Measurements from ENCODE around the gene PDIA6. TPM values are rescaled to one million over a fixed set of nuclear protein-coding genes. Genes with fewer than 3 reads are reported as not detected.
A peak's percentile ranks its signal among the peaks of the same experiment; 100 is the strongest.
"Not testable (repeated sequence)": the region's sequence is repeated elsewhere in the genome, so short reads cannot be mapped to it uniquely, and the experiment has no call there.

PDIA6 gene
- total RNA-seq, 1 experiment from 2014 or later, result 314 TPM

GRCh38 chr2:10814142-10814541 is 1.6 kb upstream of the PDIA6 start:
- no peak for DNase-seq (ENCODE audit: low spot score)
- BruUV-seq (replicated peaks), result no TSS peak
- H3K9me3 ChIP-seq (ENCODE audit: low read depth, low read length, poor library complexity, severe bottlenecking), result no peaks in the 10 kb centered on the region
- CTCF ChIA-PET, result no interaction called here
- H3K36me3 ChIP-seq (ENCODE audit: insufficient read depth, low read length, poor library complexity, severe bottlenecking), result peaks cover 4% of the 10 kb centered on the region
- intact Hi-C loops (cut with micrococcal nuclease; ENCODE audit: unreplicated experiment), result no loop called here
- peak overlapping the region; percentile 68 for H3K27ac ChIP-seq (ENCODE audit: low read depth, low read length, poor library complexity, severe bottlenecking)
- peaks cover 21% of the 10 kb centered on the region for H3K4me1 ChIP-seq (ENCODE audit: insufficient read depth, low read length, poor library complexity, severe bottlenecking)
- POLR2A ChIA-PET (ENCODE audit: low non-redundant PET), result no interaction called here
- TF ChIP-seq CTCF (conservative IDR thresholded peaks at IDR 0.05; ENCODE audit: low read depth, low read length), result no peak
- no peak for TF ChIP-seq EZH2 (IDR thresholded peaks at IDR 0.05; ENCODE audit: borderline replicate concordance, low read depth, low read length, poor library complexity, severe bottlenecking)
- no peak overlapping the region for H3K4me3 ChIP-seq (ENCODE audit: low read depth, low read length, poor library complexity, severe bottlenecking)
- H3K27me3 ChIP-seq (replicated peaks; ENCODE audit: insufficient read depth, low read depth, low read length, poor library complexity), result no peaks in the 10 kb centered on the region

DNA sequence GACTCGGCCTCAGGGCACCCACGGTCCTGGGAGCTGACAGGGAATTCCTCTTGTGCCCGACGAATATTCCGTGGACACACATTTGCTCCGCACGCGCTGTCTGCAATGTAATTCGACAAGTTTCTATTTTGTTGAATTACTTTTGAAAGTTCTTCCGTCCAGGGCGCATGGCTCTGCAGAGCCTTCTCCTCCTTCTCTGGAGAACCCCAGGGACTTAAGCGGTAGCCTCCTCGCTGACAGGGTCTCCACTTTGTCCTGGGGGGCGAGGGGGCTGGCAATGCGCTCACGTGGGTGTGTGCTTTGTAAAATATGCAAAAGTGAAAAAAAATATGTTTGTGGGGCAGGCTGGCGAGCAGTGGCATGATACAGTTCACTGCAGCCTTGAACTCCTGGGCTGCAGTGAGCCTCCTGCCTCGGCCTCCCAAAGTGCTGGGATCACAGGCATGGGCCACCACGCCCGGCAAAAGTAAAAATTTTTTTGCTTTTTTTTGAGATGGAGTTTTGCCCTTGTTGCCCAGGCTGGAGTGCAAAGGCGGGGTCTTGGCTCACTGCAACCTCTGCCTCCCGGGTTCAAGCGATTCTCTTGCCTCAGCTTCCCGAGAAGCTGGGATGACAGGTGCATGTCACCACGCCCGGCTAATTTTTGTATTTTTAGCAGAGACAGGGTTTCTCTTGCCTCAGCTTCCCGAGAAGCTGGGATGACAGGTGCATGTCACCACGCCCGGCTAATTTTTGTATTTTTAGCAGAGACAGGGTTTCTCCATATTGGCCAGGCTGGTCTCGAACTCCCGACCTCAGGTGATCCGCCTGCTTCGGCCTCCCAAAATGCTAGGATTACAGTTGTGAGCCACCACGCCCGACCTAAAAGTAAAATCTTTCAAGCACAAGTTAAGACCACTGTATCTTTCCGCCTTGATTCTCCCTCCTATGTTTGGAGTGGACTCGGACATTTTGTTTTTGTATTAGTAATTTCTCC is 866 bp upstream of the PDIA6 start:
- H3K9me3 ChIP-seq (ENCODE audit: low read depth, low read length, poor library complexity, severe bottlenecking); DNase-seq (ENCODE audit: low spot score); intact Hi-C loops (cut with micrococcal nuclease; ENCODE audit: unreplicated experiment); POLR2A ChIA-PET (ENCODE audit: low non-redundant PET); H3K36me3 ChIP-seq (ENCODE audit: insufficient read depth, low read length, poor library complexity, severe bottlenecking); H3K27me3 ChIP-seq (replicated peaks; ENCODE audit: insufficient read depth, low read depth, low read length, poor library complexity): not testable (repeated sequence)
- H3K4me1 ChIP-seq (ENCODE audit: insufficient read depth, low read length, poor library complexity, severe bottlenecking), result peaks cover 21% of the 10 kb centered on the region
- BruUV-seq (replicated peaks), result TSS peak; percentile 82
- CTCF ChIA-PET, result interaction anchor here (2.2 kb wide), 1 partner anchor 19 kb away, joined by 12 read pairs; no protein-coding TSS in a partner anchor
- H3K27ac ChIP-seq (ENCODE audit: low read depth, low read length, poor library complexity, severe bottlenecking), result peak overlapping the region; percentile 97
- peak overlapping the region; percentile 98 for H3K4me3 ChIP-seq (ENCODE audit: low read depth, low read length, poor library complexity, severe bottlenecking)

GRCh38 chr2:10811517-10811916 is 1.1 kb downstream of the PDIA6 start:
- H3K4me1 ChIP-seq (ENCODE audit: insufficient read depth, low read length, poor library complexity, severe bottlenecking), result peaks cover 21% of the 10 kb centered on the region
- DNase-seq (ENCODE audit: low spot score), result peak; percentile 12
- no TSS peak for BruUV-seq (replicated peaks)
- peak overlapping the region; percentile 98 for H3K4me3 ChIP-seq (ENCODE audit: low read depth, low read length, poor library complexity, severe bottlenecking)
- intact Hi-C loops (cut with micrococcal nuclease; ENCODE audit: unreplicated experiment), result no loop called here
- H3K27me3 ChIP-seq (replicated peaks; ENCODE audit: insufficient read depth, low read depth, low read length, poor library complexity), result no peaks in the 10 kb centered on the region
- ChIA-PET POLR2A (ENCODE audit: low non-redundant PET) (no interaction called here), CTCF (interaction anchor here (2.2 kb wide), 1 partner anchor 21 kb away, joined by 12 read pairs; no protein-coding TSS in a partner anchor)
- no peaks in the 10 kb centered on the region for H3K9me3 ChIP-seq (ENCODE audit: low read depth, low read length, poor library complexity, severe bottlenecking)
- peaks cover 6% of the 10 kb centered on the region for H3K36me3 ChIP-seq (ENCODE audit: insufficient read depth, low read length, poor library complexity, severe bottlenecking)
- H3K27ac ChIP-seq (ENCODE audit: low read depth, low read length, poor library complexity, severe bottlenecking), result peak overlapping the region; percentile 97
- TF ChIP-seq CTCF (conservative IDR thresholded peaks at IDR 0.05; ENCODE audit: low read depth, low read length) (no peak), EZH2 (IDR thresholded peaks at IDR 0.05; ENCODE audit: borderline replicate concordance, low read depth, low read length, poor library complexity, severe bottlenecking) (no peak)

Data from A673 (cell line).